ENCODE results near the gene MPPED1. TPM values are rescaled to one million over a fixed set of nuclear protein-coding genes. Genes with fewer than 3 reads are reported as not detected.

The MPPED1 gene
- total RNA-seq, 4 donors from 2014 or later, result 0.23 to 0.99 (median 0.80) TPM; not detected in 1

DNA sequence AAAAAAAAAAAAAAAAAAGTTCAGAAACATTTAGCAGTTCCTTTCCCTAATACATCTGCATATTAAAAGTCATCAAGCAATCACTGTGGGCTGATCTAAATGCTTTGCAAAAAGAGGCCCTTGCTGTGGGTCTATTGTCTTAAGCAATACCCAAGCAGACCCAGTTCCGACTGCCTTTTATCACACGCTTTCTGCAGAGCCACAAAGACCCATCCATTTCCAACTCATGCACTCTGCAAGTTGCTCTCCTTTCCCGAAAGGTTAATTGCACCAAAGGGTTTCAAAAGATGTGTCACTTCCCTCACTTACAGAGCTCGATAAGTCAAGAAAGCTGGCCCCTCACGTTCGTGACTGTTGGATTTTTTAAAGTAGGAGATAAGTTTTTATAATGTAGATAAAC, 138.9 kb downstream of the MPPED1 start:
- Histone ChIP-seq H3K4me1 (no peaks in the 10 kb centered on the region), H3K9me3 (peaks cover 3% of the 10 kb centered on the region), H3K27me3 (no peaks in the 10 kb centered on the region), H3K27ac (no peak overlapping the region), H3K4me3 (no peak overlapping the region), H3K36me3 (no peaks in the 10 kb centered on the region)
- TF ChIP-seq, protein P1, sequence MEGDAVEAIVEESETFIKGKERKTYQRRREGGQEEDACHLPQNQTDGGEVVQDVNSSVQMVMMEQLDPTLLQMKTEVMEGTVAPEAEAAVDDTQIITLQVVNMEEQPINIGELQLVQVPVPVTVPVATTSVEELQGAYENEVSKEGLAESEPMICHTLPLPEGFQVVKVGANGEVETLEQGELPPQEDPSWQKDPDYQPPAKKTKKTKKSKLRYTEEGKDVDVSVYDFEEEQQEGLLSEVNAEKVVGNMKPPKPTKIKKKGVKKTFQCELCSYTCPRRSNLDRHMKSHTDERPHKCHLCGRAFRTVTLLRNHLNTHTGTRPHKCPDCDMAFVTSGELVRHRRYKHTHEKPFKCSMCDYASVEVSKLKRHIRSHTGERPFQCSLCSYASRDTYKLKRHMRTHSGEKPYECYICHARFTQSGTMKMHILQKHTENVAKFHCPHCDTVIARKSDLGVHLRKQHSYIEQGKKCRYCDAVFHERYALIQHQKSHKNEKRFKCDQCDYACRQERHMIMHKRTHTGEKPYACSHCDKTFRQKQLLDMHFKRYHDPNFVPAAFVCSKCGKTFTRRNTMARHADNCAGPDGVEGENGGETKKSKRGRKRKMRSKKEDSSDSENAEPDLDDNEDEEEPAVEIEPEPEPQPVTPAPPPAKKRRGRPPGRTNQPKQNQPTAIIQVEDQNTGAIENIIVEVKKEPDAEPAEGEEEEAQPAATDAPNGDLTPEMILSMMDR (IDR thresholded peaks at IDR 0.05), result no peak
- TF ChIP-seq EP300 (IDR thresholded peaks at IDR 0.05) (no peak), POLR2AphosphoS5 (IDR thresholded peaks at IDR 0.05) (no peak), POLR2A (IDR thresholded peaks at IDR 0.05) (no peak)
- peak in 1 of 2 donors; percentile 28 for DNase-seq (ENCODE audit: low spot score in 2 of 2)
- WGBS, result 84% methylated on average over 6 of the region's 6 CpGs

DNA sequence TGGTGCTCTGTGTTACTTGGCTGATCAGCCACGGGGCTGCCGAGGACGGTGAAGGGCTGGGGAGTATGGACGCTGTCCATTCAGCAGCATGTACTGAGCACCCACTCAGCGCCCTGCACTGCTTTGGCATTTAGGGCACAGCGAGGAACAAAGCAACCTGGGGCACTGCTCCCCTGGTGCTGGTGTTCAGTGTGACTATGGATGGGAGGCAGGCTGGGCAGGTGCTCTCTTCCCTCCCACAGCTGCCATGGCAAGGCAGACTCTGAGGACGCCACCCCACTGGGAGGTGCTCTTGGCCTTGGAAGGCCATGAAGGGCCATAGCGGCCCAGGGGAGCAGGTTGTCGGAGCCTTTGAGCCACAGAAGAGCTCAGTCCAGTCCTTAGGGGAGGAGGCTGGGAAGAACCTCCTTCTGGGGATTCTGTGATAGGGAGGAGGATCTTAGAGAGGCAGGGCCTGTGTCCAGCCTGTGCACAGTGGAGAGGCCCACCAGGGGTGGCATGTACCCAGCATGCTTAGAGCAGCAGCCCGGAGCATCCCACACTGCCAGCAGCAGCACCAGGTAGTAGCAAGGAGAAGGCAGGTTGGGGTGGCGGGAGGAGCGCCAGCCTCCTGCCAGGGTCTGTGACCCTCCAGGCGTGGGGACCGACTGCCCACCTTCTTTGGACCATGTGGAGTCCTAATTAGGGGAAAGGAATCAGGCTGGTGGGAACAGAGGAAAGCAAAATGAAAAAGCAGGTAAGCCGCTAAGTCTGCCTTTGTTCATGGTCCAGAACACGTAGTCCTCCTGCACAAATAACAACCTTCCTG, 141.8 kb downstream of the MPPED1 start:
- Histone ChIP-seq H3K4me1 (no peaks in the 10 kb centered on the region), H3K9me3 (peaks cover 3% of the 10 kb centered on the region), H3K27ac (no peak overlapping the region), H3K27me3 (no peaks in the 10 kb centered on the region), H3K4me3 (no peak overlapping the region), H3K36me3 (no peaks in the 10 kb centered on the region)
- DNase-seq (ENCODE audit: low spot score in 2 of 2), result peak in 1 of 2 donors; percentile 53
- 93% methylated on average over 13 of the region's 16 CpGs for WGBS
- TF ChIP-seq EP300 (IDR thresholded peaks at IDR 0.05) (no peak), POLR2AphosphoS5 (IDR thresholded peaks at IDR 0.05) (no peak), POLR2A (IDR thresholded peaks at IDR 0.05) (no peak)
- TF ChIP-seq, protein P1 (IDR thresholded peaks at IDR 0.05), result no peak

DNA sequence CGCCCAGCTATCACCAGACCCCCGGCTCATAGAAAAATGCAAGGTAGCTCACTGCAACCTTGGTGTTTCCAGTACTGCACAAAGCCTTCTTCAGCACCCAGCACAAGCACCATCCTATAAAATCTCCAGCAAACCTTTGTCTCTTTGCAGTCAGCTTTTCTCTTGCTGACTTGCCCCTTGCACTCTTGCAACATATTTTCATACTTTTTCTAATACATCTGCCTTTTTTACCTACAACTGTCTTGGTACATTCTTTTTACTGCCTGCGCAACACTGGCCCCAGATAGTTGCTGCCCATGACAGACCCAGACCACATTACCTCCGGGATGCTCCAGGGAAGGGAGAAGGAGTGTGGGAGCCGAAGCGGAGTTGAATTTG, 142.4 kb downstream of the MPPED1 start:
- no peak overlapping the region for H3K4me3 ChIP-seq
- H3K27me3 ChIP-seq, result no peaks in the 10 kb centered on the region
- peaks cover 3% of the 10 kb centered on the region for H3K9me3 ChIP-seq
- DNase-seq (ENCODE audit: low spot score in 2 of 2), result peak in 1 of 2 donors; percentile 24
- H3K27ac ChIP-seq, result no peak overlapping the region
- 75% methylated on average over 6 of the region's 6 CpGs for WGBS
- no peaks in the 10 kb centered on the region for H3K36me3 ChIP-seq
- TF ChIP-seq POLR2A (IDR thresholded peaks at IDR 0.05) (no peak), EP300 (IDR thresholded peaks at IDR 0.05) (no peak), POLR2AphosphoS5 (IDR thresholded peaks at IDR 0.05) (no peak)
- TF ChIP-seq, protein P1 (IDR thresholded peaks at IDR 0.05), result no peak
- H3K4me1 ChIP-seq, result no peaks in the 10 kb centered on the region

DNA sequence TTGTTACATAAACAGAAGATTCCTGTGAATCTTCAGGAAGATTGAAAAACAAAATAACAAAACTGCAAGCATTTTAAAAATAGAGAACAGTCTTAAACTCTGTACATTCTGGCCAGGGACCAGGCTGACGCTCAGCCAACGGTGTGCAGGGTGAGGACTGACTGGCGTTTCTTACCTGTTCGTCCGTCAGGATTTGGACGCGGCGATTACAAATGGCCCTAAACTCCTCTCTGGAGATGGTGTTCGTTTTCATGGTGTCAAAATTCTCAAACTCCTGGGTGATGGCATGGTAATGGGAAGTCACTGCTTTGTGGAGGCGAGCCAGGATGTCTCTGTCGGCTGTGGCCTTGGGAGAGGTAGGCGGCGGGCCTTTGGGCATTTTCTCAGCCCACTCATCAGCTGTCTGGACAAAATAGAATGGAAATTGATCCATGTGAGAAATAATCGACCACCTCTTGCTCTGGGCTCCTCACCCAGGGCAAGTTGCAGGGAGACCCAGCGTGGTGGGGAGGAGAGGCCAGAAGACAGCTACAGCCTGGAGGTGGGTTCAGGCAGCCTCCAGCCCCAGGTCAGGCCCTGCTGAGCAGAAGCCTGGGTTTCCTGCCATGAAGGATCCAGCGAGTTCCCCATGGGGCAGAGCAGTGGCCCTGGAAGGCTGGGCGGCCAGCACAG, 143.0 kb downstream of the MPPED1 start:
- Histone ChIP-seq H3K27me3 (no peaks in the 10 kb centered on the region), H3K4me1 (no peaks in the 10 kb centered on the region), H3K36me3 (no peaks in the 10 kb centered on the region), H3K4me3 (no peak overlapping the region), H3K27ac (no peak overlapping the region), H3K9me3 (peaks cover 3% of the 10 kb centered on the region)
- no peak for TF ChIP-seq EP300 (IDR thresholded peaks at IDR 0.05)
- no peak for TF ChIP-seq POLR2AphosphoS5 (IDR thresholded peaks at IDR 0.05)
- TF ChIP-seq, protein P1 (IDR thresholded peaks at IDR 0.05), result no peak
- TF ChIP-seq POLR2A (IDR thresholded peaks at IDR 0.05), result no peak
- DNase-seq (ENCODE audit: low spot score in 2 of 2), result peak in 1 of 2 donors; percentile 37
- WGBS, result 90% methylated on average over 17 of the region's 17 CpGs

Data from suprapubic skin (tissue), 4 donors.